Measurements from ENCODE around the gene APBA2. TPM values are rescaled to one million over a fixed set of nuclear protein-coding genes. Genes with fewer than 3 reads are reported as not detected.

APBA2 gene
- polyA plus RNA-seq, 1 donor = 12.6 TPM

- DNase-seq = no peak
Observed at GRCh38 chr15:29134239-29134638, 248.5 kb downstream of the APBA2 start.

DNA sequence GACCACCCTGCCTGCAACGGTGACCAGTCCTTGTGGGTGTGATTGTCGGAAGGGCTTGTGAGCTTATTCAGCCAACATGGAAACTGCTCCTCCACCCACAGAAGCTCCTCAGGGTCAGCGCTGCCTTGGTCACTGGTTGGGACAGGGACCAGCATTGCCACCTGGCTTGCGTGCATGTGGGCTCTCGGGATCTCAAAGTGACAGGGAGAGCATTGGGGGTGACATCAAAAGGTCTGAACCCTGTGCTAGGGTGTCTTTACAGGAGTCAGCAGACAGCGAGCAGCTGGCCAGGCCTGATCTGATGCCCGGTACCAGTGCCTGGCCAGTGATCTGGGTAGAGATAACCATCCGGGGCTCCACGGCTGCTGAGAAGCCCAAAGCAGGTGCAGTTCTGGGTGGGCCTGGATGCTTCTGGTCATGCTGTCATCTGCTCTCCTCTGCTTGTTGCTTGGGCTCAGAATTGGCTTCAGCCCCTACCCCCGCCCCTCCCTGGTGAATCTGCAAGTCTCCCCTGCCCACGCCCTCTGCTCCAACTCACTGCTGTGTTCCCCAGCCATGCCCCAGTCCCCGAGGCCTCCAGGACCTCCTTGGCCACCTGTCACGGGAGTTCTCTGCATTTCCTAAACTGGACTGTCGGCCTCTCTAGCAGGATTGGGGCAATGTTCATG, 249.0 kb downstream of the APBA2 start:
- DNase-seq = no peak

GRCh38 chr15:29135309-29135657, 249.5 kb downstream of the APBA2 start:
- no peak for DNase-seq

DNA sequence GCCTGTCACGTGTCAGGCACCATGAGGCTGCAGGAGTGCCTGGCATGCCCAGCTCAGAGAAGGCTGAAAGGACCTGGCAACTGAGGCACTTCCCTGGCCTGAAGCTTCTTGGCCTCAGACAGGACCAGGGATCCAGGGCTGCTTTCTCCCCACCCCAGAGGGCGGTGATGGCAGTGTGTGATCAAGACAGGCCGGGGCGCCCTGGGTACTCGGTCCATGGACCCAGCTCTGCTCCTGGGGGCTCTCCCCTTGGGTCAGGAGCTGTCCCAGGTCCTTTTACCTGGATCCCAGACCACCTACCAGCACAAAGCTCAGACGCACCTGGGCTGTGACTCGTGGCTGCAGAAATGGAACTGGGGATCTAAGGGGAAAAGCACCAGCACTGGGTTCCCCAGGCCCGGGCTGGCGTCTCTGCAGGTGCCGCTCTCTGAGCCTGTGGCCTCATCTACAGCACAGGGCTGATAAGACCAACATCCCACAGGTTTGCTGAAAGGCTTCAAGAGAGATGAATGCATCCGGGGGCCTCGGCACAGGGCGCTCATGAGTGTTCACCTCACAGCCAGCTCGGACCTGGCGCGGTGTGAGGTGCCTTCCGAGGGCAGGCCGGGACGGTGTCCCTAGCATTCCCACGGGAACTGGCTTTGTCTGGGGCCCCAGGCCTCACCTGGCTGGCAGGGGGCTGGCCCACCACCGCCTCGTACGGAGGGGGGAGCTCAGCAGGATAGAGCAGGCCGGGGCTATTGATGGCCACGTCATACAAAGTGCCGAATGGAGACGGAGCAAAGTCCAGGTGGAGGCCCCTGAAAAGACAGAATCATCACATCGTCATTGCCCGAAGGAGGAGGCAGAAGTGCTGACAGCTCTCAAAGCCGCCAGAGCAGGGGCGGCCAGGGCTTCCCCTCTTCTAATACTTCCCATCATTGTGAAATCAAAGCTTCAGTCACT, 250.2 kb downstream of the APBA2 start:
- DNase-seq = no peak

- DNase-seq = no peak
Observed at GRCh38 chr15:29138260-29138659, 252.5 kb downstream of the APBA2 start.

GRCh38 chr15:29139072-29139471, 253.3 kb downstream of the APBA2 start:
- DNase-seq = no peak

DNA sequence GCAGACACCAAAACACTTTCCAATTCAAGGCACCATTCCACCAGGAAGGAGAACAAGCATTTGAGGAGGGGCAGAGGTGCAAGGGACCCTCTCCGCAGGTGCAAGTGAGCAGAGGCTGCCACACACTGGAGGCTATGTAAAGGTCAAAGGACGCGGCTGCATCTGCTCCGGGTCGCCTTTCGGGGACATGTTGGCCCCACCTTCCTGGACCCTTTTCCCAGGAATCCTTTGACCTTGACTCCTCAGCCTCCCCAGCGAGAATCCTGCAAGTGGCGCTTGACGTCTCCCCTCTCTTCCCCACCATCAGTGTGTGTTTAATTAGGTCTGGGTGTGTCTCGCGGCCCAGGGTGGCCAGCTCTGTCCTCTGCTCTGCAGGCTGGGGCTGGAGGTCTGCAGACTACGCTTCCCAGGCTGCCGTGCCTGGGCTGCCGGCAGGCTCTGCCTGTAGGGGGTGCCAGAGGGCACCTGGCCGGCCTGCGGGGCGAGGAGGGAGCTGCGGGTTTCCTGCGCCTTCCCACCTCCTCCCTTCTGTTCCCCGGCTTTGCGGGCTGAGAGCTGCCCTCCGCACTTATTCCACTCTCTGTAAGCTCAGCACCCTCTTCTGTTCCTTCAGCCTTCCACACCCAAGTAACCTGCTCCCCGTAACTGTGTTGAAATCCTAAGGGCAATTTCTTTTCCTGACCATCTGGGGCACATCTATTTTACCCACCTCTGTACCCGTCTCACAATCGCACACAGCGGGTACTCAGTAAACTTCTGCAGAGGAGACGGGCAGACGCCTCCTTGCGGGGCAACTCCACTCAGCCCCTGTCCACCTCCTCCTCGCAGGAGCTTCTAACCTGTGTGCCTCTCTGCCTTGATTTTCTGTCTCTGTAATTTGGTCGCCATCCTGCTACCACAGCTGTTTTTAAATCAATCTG, 254.0 kb downstream of the APBA2 start:
- peak; percentile 53 for DNase-seq

DNA sequence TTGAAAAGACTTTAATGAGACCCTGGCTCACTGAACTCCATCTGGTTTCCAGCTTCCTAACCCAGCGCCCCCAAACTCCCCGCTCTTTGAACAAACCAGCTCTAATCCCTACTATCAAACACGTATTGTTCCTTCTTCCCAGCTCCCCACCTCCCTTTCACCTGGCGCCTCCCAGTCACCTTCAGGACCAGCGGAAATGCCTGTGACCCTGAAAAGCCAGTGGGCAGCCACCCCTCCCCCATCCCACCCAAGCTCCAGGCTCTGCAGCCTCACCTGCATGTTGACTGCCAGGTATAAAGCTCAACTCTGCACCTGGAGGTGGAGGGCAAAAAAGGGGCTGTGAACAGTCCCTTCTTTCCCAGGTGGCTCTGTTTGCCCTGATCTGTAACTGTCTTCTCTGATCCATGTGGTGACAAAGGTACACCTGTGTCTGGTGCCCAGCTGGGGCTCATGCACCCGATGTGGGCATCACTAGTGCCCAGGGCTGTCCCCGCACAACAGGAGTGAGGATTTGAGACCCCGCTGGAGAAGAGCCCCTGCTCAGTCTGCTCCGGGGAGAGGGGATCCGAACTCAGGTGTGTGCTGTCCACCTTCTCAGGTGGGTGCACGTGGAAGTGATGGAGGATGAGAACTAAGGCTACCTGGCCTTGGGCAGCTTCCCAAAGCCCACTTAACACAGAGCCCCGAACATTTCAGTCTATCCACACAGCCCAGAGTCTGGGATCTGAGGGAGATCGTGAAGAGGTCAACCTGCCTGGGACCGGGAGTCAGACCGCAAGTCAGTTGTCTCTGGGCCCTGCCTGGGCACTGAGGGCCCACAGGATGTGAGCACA, 254.9 kb downstream of the APBA2 start:
- no peak for DNase-seq

GRCh38 chr15:29141308-29142128, 255.7 kb downstream of the APBA2 start:
- DNase-seq = no peak

- no peak for DNase-seq
Observed at GRCh38 chr15:29142129-29142747, 256.5 kb downstream of the APBA2 start.

DNA sequence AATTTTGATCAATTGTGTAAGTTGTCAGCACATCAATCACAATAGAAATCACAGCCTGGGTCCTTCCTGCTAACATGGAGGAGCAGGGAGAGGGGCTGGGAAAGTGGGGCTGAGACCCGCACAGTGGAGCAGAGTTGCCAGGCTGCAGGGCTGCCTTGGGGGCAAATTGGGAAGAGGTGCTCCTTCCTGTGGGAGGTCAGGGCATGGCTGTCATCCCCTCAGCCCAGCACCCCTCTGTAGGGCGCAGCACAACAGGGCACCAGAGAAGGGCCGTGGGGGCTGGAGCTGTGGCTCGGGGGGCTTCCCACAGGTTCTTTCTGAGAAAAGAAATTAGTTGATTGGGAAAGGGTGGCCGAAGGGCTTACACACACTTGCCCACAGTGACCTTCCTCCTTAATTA, 257.5 kb downstream of the APBA2 start:
- DNase-seq = no peak

DNA sequence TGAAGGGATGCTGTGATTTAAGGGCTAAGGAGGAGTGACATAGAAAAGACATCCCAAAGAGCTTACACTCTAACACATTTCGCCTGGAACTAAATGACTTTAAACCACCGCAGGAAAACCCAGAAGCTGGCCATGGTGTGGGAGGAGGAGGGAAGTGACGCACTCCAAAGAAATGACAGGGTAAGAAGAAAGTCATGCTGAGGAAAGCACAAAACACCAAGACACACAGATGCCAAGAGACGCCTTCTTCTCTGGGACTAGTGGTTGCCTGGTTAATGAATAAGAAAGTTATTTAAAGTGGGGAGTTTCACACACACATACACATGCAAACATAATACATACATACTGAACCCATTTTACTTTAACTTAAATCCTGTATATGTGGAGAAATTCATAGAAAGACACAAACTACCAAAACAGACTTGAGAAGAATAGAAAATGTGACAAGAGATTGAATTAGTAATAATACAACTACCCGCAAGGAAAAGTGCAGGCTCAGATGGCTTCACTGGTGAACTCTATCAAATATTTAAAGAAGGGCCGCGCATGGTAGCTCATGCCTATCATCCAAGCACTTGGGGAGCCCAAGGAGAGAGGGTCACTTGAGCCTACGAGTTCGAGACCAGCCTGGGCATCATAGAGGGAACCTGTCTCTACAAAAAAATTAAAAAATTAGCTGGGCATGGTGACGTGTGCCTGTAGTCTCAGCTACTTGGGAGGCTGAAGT, 258.3 kb downstream of the APBA2 start:
- DNase-seq = no peak

DNA sequence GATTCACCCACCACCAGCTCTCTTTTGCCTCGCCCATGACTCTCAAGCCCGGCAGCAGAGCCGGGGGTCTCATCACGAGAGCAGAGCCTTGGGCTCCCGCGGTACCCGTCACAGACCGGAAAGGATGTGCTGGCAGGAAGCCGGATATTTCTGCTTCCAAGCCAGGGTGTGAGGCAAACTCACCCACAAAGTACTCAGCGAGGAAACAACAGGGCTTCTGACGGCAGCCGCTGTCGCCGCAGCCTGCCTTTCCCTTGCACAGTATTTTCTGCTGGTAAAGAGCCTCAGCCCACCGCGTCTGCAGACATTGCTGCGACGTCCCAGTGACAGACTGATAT, 263.9 kb downstream of the APBA2 start:
- no peak for DNase-seq

GRCh38 chr15:29150515-29151483, 265.0 kb downstream of the APBA2 start:
- DNase-seq = no peak

GRCh38 chr15:29151484-29151857, 265.7 kb downstream of the APBA2 start:
- DNase-seq = no peak

GRCh38 chr15:29156521-29156920, 270.7 kb downstream of the APBA2 start:
- DNase-seq = no peak

DNA sequence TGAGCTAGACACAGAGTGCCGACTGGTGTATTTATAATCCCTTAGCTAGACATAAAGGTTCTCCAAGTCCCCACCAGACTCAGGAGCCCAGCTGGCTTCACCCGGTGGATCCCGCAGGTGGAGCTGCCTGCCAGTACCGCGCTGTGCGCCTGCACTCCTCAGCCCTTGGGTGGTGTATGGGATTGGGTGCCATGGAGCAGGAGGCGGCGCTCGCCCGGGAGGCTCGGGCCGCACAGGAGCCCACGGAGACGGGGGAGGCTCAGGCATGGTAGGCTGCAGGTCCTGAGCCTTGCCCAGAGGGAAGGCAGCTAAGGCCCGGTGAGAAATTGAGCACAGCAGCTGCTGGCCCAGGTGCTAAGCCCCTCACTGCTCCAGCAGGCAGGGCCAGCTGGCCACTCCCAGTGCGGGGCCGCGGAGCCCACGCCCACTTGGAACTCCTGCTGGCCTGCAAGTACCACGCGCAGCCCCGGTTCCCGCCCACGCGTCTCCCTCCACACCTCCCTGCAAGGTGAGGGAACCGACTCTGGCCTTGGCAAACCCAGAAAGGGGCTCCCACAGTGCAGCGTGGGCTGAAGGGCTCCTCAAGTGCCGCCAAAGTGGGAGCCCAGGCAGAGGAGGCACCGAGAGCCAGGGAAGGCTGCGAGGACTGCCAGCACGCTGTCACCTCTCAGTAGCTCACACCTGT, 274.1 kb downstream of the APBA2 start:
- DNase-seq = no peak

GRCh38 chr15:29162411-29162810, 276.6 kb downstream of the APBA2 start:
- no peak for DNase-seq

Data from left kidney (tissue), 2 donors.